Mucosa of stomach (tissue), 1 donor: ENCODE measurements around the gene ARHGAP15.

Experiments used
- H3K27me3 ChIP-seq: one replicate; pipeline ENCODE4 v1.7.0; 2013; ENCODE audit warnings: mild to moderate bottlenecking, low read length; ENCODE audit not compliant: control insufficient read depth, insufficient read depth
- H3K36me3 ChIP-seq: one replicate; pipeline ENCODE4 v1.7.0; 2013; ENCODE audit warnings: low read length; ENCODE audit not compliant: control insufficient read depth, insufficient read depth
- H3K4me1 ChIP-seq: one replicate; pipeline ENCODE4 v1.7.0; 2013; ENCODE audit warnings: mild to moderate bottlenecking, low read length; ENCODE audit not compliant: control insufficient read depth, insufficient read depth
- H3K4me3 ChIP-seq: one replicate; pipeline ENCODE4 v1.7.0; 2013; ENCODE audit warnings: low read length
- H3K9ac ChIP-seq: one replicate; pipeline ENCODE4 v1.7.0; 2013; ENCODE audit warnings: mild to moderate bottlenecking, low read length, moderate library complexity
- H3K9me3 ChIP-seq: one replicate; pipeline ENCODE4 v1.7.0; 2013; ENCODE audit warnings: mild to moderate bottlenecking, low read length, moderate library complexity; ENCODE audit not compliant: control insufficient read depth
- donor health status: Pancreatic carcinoma.

Gene ARHGAP15

GRCh38 chr2:143581134-143581533 is 451.9 kb downstream of the ARHGAP15 start:
- H3K9me3 ChIP-seq: no peaks in the 10 kb centered on the region
- no peaks in the 10 kb centered on the region for H3K27me3 ChIP-seq
- no peak overlapping the region for H3K9ac ChIP-seq
- no peaks in the 10 kb centered on the region for H3K4me1 ChIP-seq
- H3K4me3 ChIP-seq: no peak overlapping the region
- H3K36me3 ChIP-seq: no peaks in the 10 kb centered on the region

GRCh38 chr2:143582046-143582747 is 453.0 kb downstream of the ARHGAP15 start:
- Histone ChIP-seq H3K36me3 (no peaks in the 10 kb centered on the region), H3K4me3 (no peak overlapping the region), H3K4me1 (no peaks in the 10 kb centered on the region), H3K27me3 (no peaks in the 10 kb centered on the region), H3K9me3 (no peaks in the 10 kb centered on the region), H3K9ac (no peak overlapping the region)

- Histone ChIP-seq H3K9ac (no peak overlapping the region), H3K27me3 (no peaks in the 10 kb centered on the region), H3K4me3 (no peak overlapping the region), H3K4me1 (no peaks in the 10 kb centered on the region), H3K9me3 (no peaks in the 10 kb centered on the region), H3K36me3 (no peaks in the 10 kb centered on the region)
Measured at GRCh38 chr2:143584936-143585335, 455.7 kb downstream of the ARHGAP15 start.

- no peaks in the 10 kb centered on the region for H3K27me3 ChIP-seq
- no peaks in the 10 kb centered on the region for H3K36me3 ChIP-seq
- no peaks in the 10 kb centered on the region for H3K4me1 ChIP-seq
- no peak overlapping the region for H3K4me3 ChIP-seq
- H3K9ac ChIP-seq: no peak overlapping the region
- no peaks in the 10 kb centered on the region for H3K9me3 ChIP-seq
Measured at GRCh38 chr2:143586119-143586518, 456.9 kb downstream of the ARHGAP15 start.

GRCh38 chr2:143588746-143589145 is 459.5 kb downstream of the ARHGAP15 start:
- no peak overlapping the region for H3K4me3 ChIP-seq
- no peaks in the 10 kb centered on the region for H3K4me1 ChIP-seq
- H3K27me3 ChIP-seq: no peaks in the 10 kb centered on the region
- no peaks in the 10 kb centered on the region for H3K9me3 ChIP-seq
- H3K9ac ChIP-seq: no peak overlapping the region
- no peaks in the 10 kb centered on the region for H3K36me3 ChIP-seq

- H3K4me3 ChIP-seq: no peak overlapping the region
- no peaks in the 10 kb centered on the region for H3K36me3 ChIP-seq
- no peaks in the 10 kb centered on the region for H3K9me3 ChIP-seq
- no peak overlapping the region for H3K9ac ChIP-seq
- H3K27me3 ChIP-seq: no peaks in the 10 kb centered on the region
- no peaks in the 10 kb centered on the region for H3K4me1 ChIP-seq
Measured at GRCh38 chr2:143594161-143594560, 464.9 kb downstream of the ARHGAP15 start.

GRCh38 chr2:143594745-143595144 is 465.5 kb downstream of the ARHGAP15 start:
- H3K4me1 ChIP-seq: no peaks in the 10 kb centered on the region
- no peak overlapping the region for H3K9ac ChIP-seq
- no peaks in the 10 kb centered on the region for H3K27me3 ChIP-seq
- H3K9me3 ChIP-seq: no peaks in the 10 kb centered on the region
- no peak overlapping the region for H3K4me3 ChIP-seq
- H3K36me3 ChIP-seq: no peaks in the 10 kb centered on the region

- Histone ChIP-seq H3K36me3 (no peaks in the 10 kb centered on the region), H3K4me3 (no peak overlapping the region), H3K9ac (no peak overlapping the region), H3K27me3 (no peaks in the 10 kb centered on the region), H3K9me3 (no peaks in the 10 kb centered on the region), H3K4me1 (no peaks in the 10 kb centered on the region)
Measured at GRCh38 chr2:143600116-143600515, 470.9 kb downstream of the ARHGAP15 start.

GRCh38 chr2:143601828-143602227 is 472.6 kb downstream of the ARHGAP15 start:
- Histone ChIP-seq H3K4me3 (no peak overlapping the region), H3K4me1 (no peaks in the 10 kb centered on the region), H3K9ac (no peak overlapping the region), H3K27me3 (no peaks in the 10 kb centered on the region), H3K36me3 (no peaks in the 10 kb centered on the region), H3K9me3 (no peaks in the 10 kb centered on the region)

- no peaks in the 10 kb centered on the region for H3K36me3 ChIP-seq
- H3K4me1 ChIP-seq: no peaks in the 10 kb centered on the region
- no peak overlapping the region for H3K4me3 ChIP-seq
- H3K9ac ChIP-seq: no peak overlapping the region
- H3K9me3 ChIP-seq: no peaks in the 10 kb centered on the region
- H3K27me3 ChIP-seq: no peaks in the 10 kb centered on the region
Measured at GRCh38 chr2:143603035-143603655, 473.9 kb downstream of the ARHGAP15 start.

- no peak overlapping the region for H3K9ac ChIP-seq
- H3K36me3 ChIP-seq: no peaks in the 10 kb centered on the region
- no peaks in the 10 kb centered on the region for H3K4me1 ChIP-seq
- H3K27me3 ChIP-seq: no peaks in the 10 kb centered on the region
- H3K4me3 ChIP-seq: no peak overlapping the region
- no peaks in the 10 kb centered on the region for H3K9me3 ChIP-seq
Measured at GRCh38 chr2:143603846-143604565, 474.8 kb downstream of the ARHGAP15 start.

- Histone ChIP-seq H3K4me1 (no peaks in the 10 kb centered on the region), H3K9me3 (no peaks in the 10 kb centered on the region), H3K27me3 (no peaks in the 10 kb centered on the region), H3K36me3 (no peaks in the 10 kb centered on the region), H3K4me3 (no peak overlapping the region), H3K9ac (no peak overlapping the region)
Measured at GRCh38 chr2:143604566-143604959, 475.3 kb downstream of the ARHGAP15 start.
